DND-41 (cell line): ENCODE data around the gene RGR.

Source experiments
- EZH2 ChIP-seq: IDR thresholded peaks from 3 replicates; pipeline ENCODE4 v1.6.1; 2012; ENCODE audit warnings: borderline replicate concordance, low read depth, mild to moderate bottlenecking, moderate library complexity, low read length, inconsistent platforms; ENCODE audit not compliant: severe bottlenecking
- TF ChIP-seq, protein P1 (sequence below): IDR thresholded peaks from 2 replicates; pipeline ENCODE4 v1.5.1; 2012; ENCODE audit warnings: borderline replicate concordance, low read length, moderate library complexity, mild to moderate bottlenecking; ENCODE audit not compliant: poor library complexity, severe bottlenecking; ENCODE audit errors: extremely low read depth

DNA sequence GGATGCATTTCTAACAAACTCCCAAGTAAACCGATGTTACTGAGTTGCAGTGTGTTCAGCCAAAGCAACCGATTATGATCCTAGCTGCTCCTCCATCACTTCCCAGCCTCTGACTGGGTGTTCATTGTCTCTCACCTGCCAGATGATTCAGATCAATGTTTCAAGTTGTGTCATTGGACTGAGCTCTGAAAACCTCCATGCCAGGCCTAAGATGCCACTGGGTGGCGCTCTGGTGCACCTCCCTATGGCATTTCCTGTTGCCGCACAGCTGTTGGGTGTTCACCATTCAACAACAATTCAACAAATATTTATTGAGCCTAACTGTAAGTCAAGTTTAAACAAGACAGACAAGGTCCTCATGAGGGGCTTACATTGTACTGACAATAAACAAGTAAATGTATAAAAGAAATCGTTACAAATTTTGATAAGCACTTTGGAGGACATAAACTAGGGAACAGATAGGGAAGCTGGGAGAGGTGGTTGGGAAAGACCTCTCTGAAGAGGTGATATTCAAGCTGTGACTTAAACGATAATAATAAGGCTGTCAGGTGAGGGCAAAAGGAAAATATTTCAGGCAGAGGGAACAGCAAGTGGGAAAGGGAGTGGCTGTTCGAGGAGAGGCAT lies 22.8 kb downstream of the RGR start:
- TF ChIP-seq, protein P1, sequence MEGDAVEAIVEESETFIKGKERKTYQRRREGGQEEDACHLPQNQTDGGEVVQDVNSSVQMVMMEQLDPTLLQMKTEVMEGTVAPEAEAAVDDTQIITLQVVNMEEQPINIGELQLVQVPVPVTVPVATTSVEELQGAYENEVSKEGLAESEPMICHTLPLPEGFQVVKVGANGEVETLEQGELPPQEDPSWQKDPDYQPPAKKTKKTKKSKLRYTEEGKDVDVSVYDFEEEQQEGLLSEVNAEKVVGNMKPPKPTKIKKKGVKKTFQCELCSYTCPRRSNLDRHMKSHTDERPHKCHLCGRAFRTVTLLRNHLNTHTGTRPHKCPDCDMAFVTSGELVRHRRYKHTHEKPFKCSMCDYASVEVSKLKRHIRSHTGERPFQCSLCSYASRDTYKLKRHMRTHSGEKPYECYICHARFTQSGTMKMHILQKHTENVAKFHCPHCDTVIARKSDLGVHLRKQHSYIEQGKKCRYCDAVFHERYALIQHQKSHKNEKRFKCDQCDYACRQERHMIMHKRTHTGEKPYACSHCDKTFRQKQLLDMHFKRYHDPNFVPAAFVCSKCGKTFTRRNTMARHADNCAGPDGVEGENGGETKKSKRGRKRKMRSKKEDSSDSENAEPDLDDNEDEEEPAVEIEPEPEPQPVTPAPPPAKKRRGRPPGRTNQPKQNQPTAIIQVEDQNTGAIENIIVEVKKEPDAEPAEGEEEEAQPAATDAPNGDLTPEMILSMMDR = peak; percentile 74
- TF ChIP-seq EZH2 = no peak
